H9 (cell line): ENCODE results near the gene EPHA1. TPM values are rescaled to one million over a fixed set of nuclear protein-coding genes. Genes with fewer than 3 reads are reported as not detected.

ENCODE experiments used
- DNase-seq: peaks from one replicate; pipeline ENCODE4 v3.0.0-alpha.2; 2017
- H2AFZ ChIP-seq: one replicate; pipeline ENCODE4 v1.6.1; 2013; ENCODE audit warnings: mild to moderate bottlenecking, low read length, control low read depth, moderate library complexity
- H2AK5ac ChIP-seq: 2 replicates; pipeline ENCODE4 v1.6.1; 2013; ENCODE audit warnings: low read length, control low read depth, mixed read lengths; ENCODE audit not compliant: insufficient read length
- H2BK120ac ChIP-seq: one replicate; pipeline ENCODE4 v1.6.1; 2013; ENCODE audit warnings: low read depth, mild to moderate bottlenecking, low read length, control low read depth, inconsistent platforms; ENCODE audit not compliant: poor library complexity, severe bottlenecking
- H2BK12ac ChIP-seq: 2 replicates; pipeline ENCODE4 v1.6.1; 2013; ENCODE audit warnings: low read length, control low read depth, mixed read lengths, low read depth; ENCODE audit not compliant: insufficient read length
- H2BK15ac ChIP-seq: 2 replicates; pipeline ENCODE4 v1.6.1; 2013; ENCODE audit warnings: low read depth, low read length, control low read depth
- H2BK20ac ChIP-seq: one replicate; pipeline ENCODE4 v1.6.1; 2013; ENCODE audit warnings: low read depth, mild to moderate bottlenecking, low read length, control low read depth, inconsistent platforms; ENCODE audit not compliant: poor library complexity, severe bottlenecking
- H2BK5ac ChIP-seq: 2 replicates; pipeline ENCODE4 v1.6.1; 2013; ENCODE audit warnings: low read length, control low read depth, mixed read lengths; ENCODE audit not compliant: insufficient read length
- H3K14ac ChIP-seq: 2 replicates; pipeline ENCODE4 v1.6.1; 2013; ENCODE audit warnings: low read length, control low read depth; ENCODE audit not compliant: insufficient read depth
- H3K18ac ChIP-seq: 2 replicates; pipeline ENCODE4 v1.6.1; 2013; ENCODE audit warnings: low read depth, mild to moderate bottlenecking, mixed read lengths, low read length, control low read depth; ENCODE audit not compliant: insufficient read length
- H3K23ac ChIP-seq: 2 replicates; pipeline ENCODE4 v1.6.1; 2013; ENCODE audit warnings: low read length, control low read depth, mixed read lengths, low read depth; ENCODE audit not compliant: insufficient read length
- H3K23me2 ChIP-seq: 2 replicates; pipeline ENCODE4 v1.6.1; 2013; ENCODE audit warnings: low read depth, mild to moderate bottlenecking, mixed read lengths, low read length, control low read depth; ENCODE audit not compliant: insufficient read length, poor library complexity, severe bottlenecking
- H3K27ac ChIP-seq: 2 replicates; pipeline ENCODE4 v1.5.1; 2013; ENCODE audit warnings: low read length, control low read depth, mixed read lengths, low read depth; ENCODE audit not compliant: insufficient read length
- H3K27me3 ChIP-seq: 2 replicates; pipeline ENCODE4 v1.6.1; 2013; ENCODE audit warnings: low read length, control low read depth, inconsistent platforms; ENCODE audit not compliant: insufficient read depth
- H3K4ac ChIP-seq: 2 replicates; pipeline ENCODE4 v1.6.1; 2013; ENCODE audit warnings: low read depth, mild to moderate bottlenecking, control low read depth, inconsistent platforms, low read length, moderate library complexity
- H3K4me1 ChIP-seq: 2 replicates; pipeline ENCODE4 v1.6.1; 2013; ENCODE audit warnings: low read length, control low read depth, inconsistent platforms; ENCODE audit not compliant: insufficient read depth
- H3K4me2 ChIP-seq: 2 replicates; pipeline ENCODE4 v1.6.1; 2013; ENCODE audit warnings: low read length, control low read depth, mixed read lengths; ENCODE audit not compliant: insufficient read length, insufficient read depth
- H3K56ac ChIP-seq: 2 replicates; pipeline ENCODE4 v1.6.1; 2013; ENCODE audit warnings: low read depth, mild to moderate bottlenecking, mixed read lengths, low read length, control low read depth; ENCODE audit not compliant: insufficient read length
- H3K79me1 ChIP-seq: 2 replicates; pipeline ENCODE4 v1.6.1; 2013; ENCODE audit warnings: low read depth, mild to moderate bottlenecking, moderate library complexity, low read length, control low read depth, inconsistent platforms; ENCODE audit not compliant: insufficient read depth, poor library complexity, severe bottlenecking
- H3K79me2 ChIP-seq: 2 replicates; pipeline ENCODE4 v1.6.1; 2013; ENCODE audit warnings: low read length, control low read depth, inconsistent platforms; ENCODE audit not compliant: insufficient read depth
- H3K9ac ChIP-seq: 2 replicates; pipeline ENCODE4 v1.6.1; 2013; ENCODE audit warnings: low read length, control low read depth, mixed read lengths; ENCODE audit not compliant: insufficient read length; ENCODE audit errors: extremely low read depth
- H3K9me3 ChIP-seq: one replicate; pipeline ENCODE4 v1.6.1; 2013; ENCODE audit warnings: low read depth, low read length, inconsistent platforms; ENCODE audit not compliant: control insufficient read depth
- H3T11ph ChIP-seq: one replicate; pipeline ENCODE4 v1.6.1; 2013; ENCODE audit warnings: mild to moderate bottlenecking, low read length, control low read depth, inconsistent platforms
- H4K20me1 ChIP-seq: one replicate; pipeline ENCODE4 v1.6.1; 2013; ENCODE audit not compliant: control insufficient read depth, insufficient read length, insufficient read depth
- H4K5ac ChIP-seq: 2 replicates; pipeline ENCODE4 v1.6.1; 2013; ENCODE audit warnings: low read depth, mild to moderate bottlenecking, mixed read lengths, low read length, control low read depth; ENCODE audit not compliant: insufficient read length
- H4K8ac ChIP-seq: replicated peaks from 2 replicates; pipeline ENCODE4 v1.6.1; 2013; ENCODE audit warnings: low read length, control low read depth, mixed read lengths, low read depth; ENCODE audit not compliant: insufficient read length
- H4K91ac ChIP-seq: 2 replicates; pipeline ENCODE4 v1.6.1; 2013; ENCODE audit warnings: low read depth, mild to moderate bottlenecking, moderate library complexity, mixed read lengths, low read length, control low read depth; ENCODE audit not compliant: insufficient read length
- H3K27ac Mint-ChIP-seq, 3 experiments: 2 replicates in 2 of 3; 3 replicates in 1 of 3; pipeline ENCODE4 v1.8.0; 2020 to 2021; ENCODE audit warnings: mixed read lengths in 3 of 3, mild to moderate bottlenecking in 1 of 3, moderate library complexity in 1 of 3
- H3K27me3 Mint-ChIP-seq: 2 replicates; pipeline ENCODE4 v1.8.0; 2021; ENCODE audit warnings: low read depth, mild to moderate bottlenecking, moderate library complexity, mixed read lengths
- H3K36me3 Mint-ChIP-seq, 3 experiments: 2 replicates in 2 of 3; 3 replicates in 1 of 3; pipeline ENCODE4 v1.8.0; 2020 to 2021; ENCODE audit warnings: low read depth in 3 of 3, mixed read lengths in 3 of 3; ENCODE audit not compliant: insufficient read depth in 1 of 3
- H3K4me1 Mint-ChIP-seq, 2 experiments: 2 replicates each; pipeline ENCODE4 v1.8.0; 2020; ENCODE audit warnings: mixed read lengths in 2 of 2
- H3K4me3 Mint-ChIP-seq, 2 experiments: 2 replicates in 1 of 2; 3 replicates in 1 of 2; pipeline ENCODE4 v1.8.0; 2020 to 2021; ENCODE audit warnings: mild to moderate bottlenecking in 2 of 2, mixed read lengths in 2 of 2, moderate library complexity in 1 of 2
- H3K9me3 Mint-ChIP-seq, 2 experiments: 2 replicates in 1 of 2; 3 replicates in 1 of 2; pipeline ENCODE4 v1.8.0; 2020; ENCODE audit warnings: mild to moderate bottlenecking in 2 of 2, mixed read lengths in 2 of 2, moderate library complexity in 1 of 2
- CTCF ChIP-seq: fragments of 200-600 bp; sonication (generic); conservative IDR thresholded peaks from 3 replicates; pipeline ENCODE4 v1.8.0; 2021; ENCODE audit warnings: antibody characterized with exemption, mild to moderate bottlenecking
- WGBS: extraction: QIAGEN DNeasy Blood & Tissue Kit; methylation state at CpG from one replicate; pipeline ENCODE4 v1.1.7; 2013; ENCODE audit warnings: missing lambda C conversion rate, low lambda C conversion rate, mixed read lengths; ENCODE audit not compliant: insufficient read length; ENCODE audit errors: extremely low coverage; 5-methylcytosine and 5-hydroxymethylcytosine counted together
- total RNA-seq: library from RNA; stranded (reverse); gene quantifications from 2 replicates; pipeline ENCODE4 v1.2.1, GENCODE V29; 2021

EPHA1 gene
- total RNA-seq, 1 experiment from 2014 or later, result 109 TPM

- Histone ChIP-seq H3T11ph (no peak overlapping the region), H3K79me1 (no peaks in the 10 kb centered on the region), H3K9ac (no peak overlapping the region), H2AK5ac (no peak overlapping the region), H3K27ac (no peak overlapping the region), H2BK120ac (no peak overlapping the region), H2AFZ (no peak overlapping the region), H3K23me2 (no peaks in the 10 kb centered on the region), H3K14ac (no peak overlapping the region; the same call in 1 of the 2 replicates), H3K23ac (no peak overlapping the region), H3K56ac (no peak overlapping the region), H4K8ac (no peak overlapping the region), H3K4ac (no peak overlapping the region), H3K18ac (no peak overlapping the region), H3K9me3 (no peaks in the 10 kb centered on the region), H3K79me2 (no peaks in the 10 kb centered on the region), H2BK15ac (no peak overlapping the region), H3K4me1 (no peaks in the 10 kb centered on the region), H4K91ac (no peak overlapping the region), H4K20me1 (no peaks in the 10 kb centered on the region), H2BK20ac (no peak overlapping the region), H3K4me2 (no peak overlapping the region), H2BK12ac (no peak overlapping the region), H3K27me3 (no peaks in the 10 kb centered on the region), H2BK5ac (no peak overlapping the region), H4K5ac (no peak overlapping the region)
- Mint-ChIP-seq H3K4me3 (no peak overlapping the region), H3K9me3 (no peaks in the 10 kb centered on the region), H3K36me3 (peaks cover 10 to 25% (median 14%) of the 10 kb centered on the region in 3 experiments), H3K27me3 (peaks cover 18% of the 10 kb centered on the region), H3K27ac (no peak overlapping the region), H3K4me1 (peaks cover 20 to 23% of the 10 kb centered on the region in 2 experiments)
- DNase-seq, result no peak
- WGBS, result no CpG with 5 or more reads among the region's 5 CpGs
- no peak for TF ChIP-seq CTCF
These were observed 57.6 kb downstream of the EPHA1 start for GRCh38 chr7:143351060-143351459.
